ENCODE measurements around the gene TNFRSF14.
"Not testable (repeated sequence)": the region's sequence is repeated elsewhere in the genome, so short reads cannot be mapped to it uniquely, and the experiment has no call there.

TNFRSF14 gene

DNA sequence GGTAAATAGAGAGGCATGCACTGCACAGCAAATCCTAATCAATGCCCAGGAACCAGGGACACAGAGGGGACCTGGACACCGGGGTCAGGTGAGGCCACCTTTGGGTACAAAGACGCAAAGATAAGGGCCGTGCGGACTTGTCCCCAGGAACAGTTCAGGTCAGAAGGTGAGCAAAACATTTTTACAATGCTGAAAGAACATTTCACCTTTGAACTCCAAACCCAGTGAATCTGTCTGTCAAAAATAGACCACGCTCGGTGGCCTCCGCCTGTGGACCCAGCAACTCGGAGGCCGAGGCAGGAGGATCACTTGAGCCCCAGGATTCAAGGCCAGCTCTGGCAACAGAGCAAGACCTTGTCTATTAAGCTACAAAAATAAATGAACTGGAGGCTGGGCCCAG, 15.2 kb downstream of the TNFRSF14 start:
- H3K36me3 ChIP-seq (ENCODE audit: control insufficient read depth, insufficient read depth, low read length) = no peaks in the 10 kb centered on the region
- H3K9ac ChIP-seq (ENCODE audit: low read length) = no peak overlapping the region
- no peak overlapping the region for H3K4me3 ChIP-seq (ENCODE audit: low read length)
- no peaks in the 10 kb centered on the region for H3K4me1 ChIP-seq (ENCODE audit: control insufficient read depth, insufficient read depth, low read length)
- no peak overlapping the region for H3K27ac ChIP-seq (ENCODE audit: low read depth, low read length)
- no peaks in the 10 kb centered on the region for H3K27me3 ChIP-seq (ENCODE audit: control insufficient read depth, insufficient read depth, low read length)

DNA sequence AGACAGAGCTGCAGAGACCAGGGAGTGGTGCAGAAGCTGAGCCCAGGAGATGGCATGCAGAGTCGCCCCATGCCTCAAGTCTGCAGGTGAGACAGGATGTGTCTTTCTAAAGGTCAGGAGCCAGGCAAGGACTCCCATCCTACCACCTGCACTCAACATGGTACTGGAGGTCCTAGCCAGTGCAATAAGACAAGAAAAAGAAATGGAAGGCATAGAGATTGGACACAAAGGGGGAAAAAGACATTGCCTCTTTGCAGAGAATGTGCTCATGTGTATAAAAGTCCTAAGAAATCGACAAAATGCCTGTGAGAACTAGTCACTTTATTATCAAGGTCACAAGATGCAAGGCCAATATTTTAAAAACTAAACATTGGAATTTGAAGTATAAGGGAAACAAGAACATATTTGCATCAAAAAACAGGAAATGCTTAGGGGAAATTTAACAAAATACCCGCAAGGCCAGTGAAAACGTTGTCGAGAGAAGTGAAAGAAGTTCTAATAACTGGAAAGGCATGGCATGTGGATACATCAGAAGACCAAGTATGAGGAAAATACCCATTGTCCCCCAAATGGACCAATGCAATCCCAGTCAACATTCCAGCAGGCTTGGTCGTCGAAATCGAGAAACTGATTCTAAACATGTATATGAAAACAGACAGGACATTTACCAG, 17.2 kb downstream of the TNFRSF14 start:
- no peak overlapping the region for H3K27ac ChIP-seq (ENCODE audit: low read depth, low read length)
- no peak overlapping the region for H3K9ac ChIP-seq (ENCODE audit: low read length)
- H3K27me3 ChIP-seq (ENCODE audit: control insufficient read depth, insufficient read depth, low read length) = no peaks in the 10 kb centered on the region
- no peak overlapping the region for H3K4me3 ChIP-seq (ENCODE audit: low read length)
- H3K36me3 ChIP-seq (ENCODE audit: control insufficient read depth, insufficient read depth, low read length) = no peaks in the 10 kb centered on the region
- no peaks in the 10 kb centered on the region for H3K4me1 ChIP-seq (ENCODE audit: control insufficient read depth, insufficient read depth, low read length)

DNA sequence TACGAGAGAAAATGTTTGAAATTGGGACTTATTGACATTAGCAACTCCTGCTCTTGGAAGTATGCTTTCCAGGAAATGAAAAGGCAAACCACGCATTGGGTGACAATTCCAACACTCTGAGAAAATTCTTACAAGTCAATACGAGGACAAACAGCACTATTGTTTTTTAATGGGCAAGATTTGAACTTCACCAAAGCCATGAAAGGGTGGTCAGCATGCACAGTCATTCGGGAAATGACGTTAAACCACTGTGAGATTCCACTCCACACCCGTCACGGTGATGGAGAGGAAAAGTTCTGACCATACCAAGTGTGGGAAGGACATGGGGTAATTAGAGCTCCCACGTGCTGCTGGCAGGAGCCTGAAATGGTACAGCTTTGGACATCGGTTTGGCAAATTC, 18.2 kb downstream of the TNFRSF14 start:
- Histone ChIP-seq H3K27me3 (ENCODE audit: control insufficient read depth, insufficient read depth, low read length) (no peaks in the 10 kb centered on the region), H3K9ac (ENCODE audit: low read length) (no peak overlapping the region), H3K4me1 (ENCODE audit: control insufficient read depth, insufficient read depth, low read length) (no peaks in the 10 kb centered on the region), H3K4me3 (ENCODE audit: low read length) (no peak overlapping the region), H3K36me3 (ENCODE audit: control insufficient read depth, insufficient read depth, low read length) (no peaks in the 10 kb centered on the region), H3K27ac (ENCODE audit: low read depth, low read length) (no peak overlapping the region)

DNA sequence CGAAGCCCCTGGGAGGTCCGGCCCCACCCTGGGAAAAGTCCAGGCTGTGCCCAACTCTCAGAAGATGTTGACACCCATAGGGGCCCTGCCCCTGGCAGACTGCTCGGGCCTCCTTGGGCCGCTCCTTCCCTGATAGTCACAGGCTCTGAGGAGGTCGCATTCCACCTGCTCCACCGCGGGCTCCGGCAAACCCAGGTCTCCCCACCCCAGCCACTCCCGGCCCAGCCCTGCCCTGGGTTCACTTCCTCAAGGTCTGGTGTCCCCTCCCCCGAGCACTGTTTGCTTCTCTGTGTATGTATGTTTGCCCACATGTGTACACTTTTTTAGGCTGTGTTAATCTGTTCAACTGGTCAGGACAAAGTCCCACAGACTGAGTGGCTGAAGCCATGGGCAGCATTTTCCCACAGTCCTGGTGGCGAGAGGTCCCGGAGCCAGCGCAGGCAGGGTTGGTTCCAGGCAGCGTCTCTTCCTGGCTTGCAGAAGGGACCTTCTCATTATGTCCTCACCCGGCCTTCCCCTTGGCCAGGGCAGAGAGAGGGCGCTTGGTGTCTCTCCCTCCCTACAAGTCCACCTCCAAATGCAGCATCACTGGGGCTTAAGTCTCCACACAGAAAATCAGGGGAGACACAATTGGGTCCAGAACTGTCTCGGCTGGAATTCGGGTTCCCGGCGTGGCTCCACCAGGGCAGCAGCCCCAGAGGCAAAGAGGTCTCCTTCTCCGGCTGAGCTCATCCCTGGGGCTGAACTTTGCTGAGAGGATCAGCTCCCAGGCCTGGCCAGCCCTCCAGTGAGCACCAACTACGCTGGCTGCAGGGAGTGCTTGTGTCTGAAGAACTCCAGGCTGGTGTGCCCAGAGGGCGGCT, 19.9 kb downstream of the TNFRSF14 start:
- Histone ChIP-seq H3K27ac (ENCODE audit: low read depth, low read length) (no peak overlapping the region), H3K36me3 (ENCODE audit: control insufficient read depth, insufficient read depth, low read length) (no peaks in the 10 kb centered on the region), H3K4me3 (ENCODE audit: low read length) (peak overlapping the region; percentile 24), H3K27me3 (ENCODE audit: control insufficient read depth, insufficient read depth, low read length) (no peaks in the 10 kb centered on the region), H3K9ac (ENCODE audit: low read length) (peak overlapping the region; percentile 57), H3K4me1 (ENCODE audit: control insufficient read depth, insufficient read depth, low read length) (no peaks in the 10 kb centered on the region)

DNA sequence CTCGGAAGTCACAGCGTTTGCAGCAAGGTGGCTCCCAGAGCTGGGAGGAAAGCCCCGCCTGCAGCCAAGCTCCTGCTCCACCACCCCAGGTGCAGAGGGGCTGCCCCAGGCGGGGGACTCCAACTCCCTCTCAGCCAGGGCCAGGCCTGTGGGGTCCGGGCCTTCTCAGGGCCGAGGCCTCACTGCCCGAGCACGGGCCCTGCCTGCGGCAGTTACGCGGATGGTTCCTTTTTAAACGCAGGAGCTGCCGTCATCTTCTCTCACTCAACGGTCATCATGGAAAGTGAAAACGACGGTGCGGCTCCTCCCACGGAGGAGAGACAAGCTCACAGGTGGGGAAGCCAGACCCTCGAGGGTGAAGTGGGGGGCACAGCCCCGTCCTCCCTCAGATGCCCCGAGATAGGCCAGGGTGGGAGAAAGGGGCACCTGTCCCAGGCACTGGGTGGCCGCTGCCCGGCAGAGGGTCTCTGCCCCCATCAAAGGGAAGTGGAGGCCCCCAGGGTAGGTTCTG, 21.4 kb downstream of the TNFRSF14 start:
- H3K27me3 ChIP-seq (ENCODE audit: control insufficient read depth, insufficient read depth, low read length); H3K4me1 ChIP-seq (ENCODE audit: control insufficient read depth, insufficient read depth, low read length); H3K36me3 ChIP-seq (ENCODE audit: control insufficient read depth, insufficient read depth, low read length): not testable (repeated sequence)
- H3K9ac ChIP-seq (ENCODE audit: low read length) = peak overlapping the region; percentile 8
- H3K27ac ChIP-seq (ENCODE audit: low read depth, low read length) = peak overlapping the region; percentile 33
- peak overlapping the region; percentile 5 for H3K4me3 ChIP-seq (ENCODE audit: low read length)

DNA sequence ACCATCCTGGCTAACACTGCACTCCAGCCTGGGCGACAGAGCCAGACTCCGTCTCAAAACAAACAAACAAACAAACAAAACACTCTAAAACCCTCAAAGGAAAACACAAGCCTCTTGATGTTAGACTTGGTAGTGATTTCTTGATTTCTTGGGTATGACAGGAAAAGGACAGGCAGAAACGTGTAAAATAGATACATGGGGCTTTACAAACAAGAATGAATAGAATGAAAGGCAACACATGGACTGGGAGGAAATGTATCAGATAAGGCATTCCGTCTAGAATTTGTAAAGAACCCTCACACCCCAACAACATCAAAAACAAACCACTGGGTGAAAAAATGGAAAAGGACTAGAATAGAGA, 22.6 kb downstream of the TNFRSF14 start:
- H3K27me3 ChIP-seq (ENCODE audit: control insufficient read depth, insufficient read depth, low read length) = no peaks in the 10 kb centered on the region
- H3K36me3 ChIP-seq (ENCODE audit: control insufficient read depth, insufficient read depth, low read length) = no peaks in the 10 kb centered on the region
- H3K27ac ChIP-seq (ENCODE audit: low read depth, low read length) = no peak overlapping the region
- H3K4me1 ChIP-seq (ENCODE audit: control insufficient read depth, insufficient read depth, low read length) = no peaks in the 10 kb centered on the region
- H3K4me3 ChIP-seq (ENCODE audit: low read length) = no peak overlapping the region
- no peak overlapping the region for H3K9ac ChIP-seq (ENCODE audit: low read length)

DNA sequence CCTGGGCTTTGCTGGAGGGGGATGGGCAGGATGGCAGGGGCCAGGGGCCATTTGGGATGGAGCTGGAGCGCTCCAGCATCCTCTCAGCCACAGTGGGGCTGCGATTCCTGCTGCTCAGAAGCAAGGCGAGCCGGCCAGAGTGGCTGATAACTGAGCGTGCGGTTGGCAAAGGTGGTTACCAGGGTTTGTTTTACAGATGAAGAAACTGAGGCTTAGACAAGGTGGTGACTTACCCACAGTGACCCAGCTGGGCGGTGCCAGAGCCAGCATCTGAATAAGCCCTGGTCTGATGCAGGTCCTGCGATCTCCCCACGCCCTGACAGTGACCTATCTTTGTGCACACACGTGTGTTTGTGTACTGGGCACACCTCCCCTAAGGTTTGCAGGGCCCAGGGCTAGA, 24.5 kb downstream of the TNFRSF14 start:
- Histone ChIP-seq H3K36me3 (ENCODE audit: control insufficient read depth, insufficient read depth, low read length) (no peaks in the 10 kb centered on the region), H3K27me3 (ENCODE audit: control insufficient read depth, insufficient read depth, low read length) (no peaks in the 10 kb centered on the region), H3K9ac (ENCODE audit: low read length) (no peak overlapping the region), H3K4me1 (ENCODE audit: control insufficient read depth, insufficient read depth, low read length) (no peaks in the 10 kb centered on the region), H3K27ac (ENCODE audit: low read depth, low read length) (no peak overlapping the region), H3K4me3 (ENCODE audit: low read length) (no peak overlapping the region)

DNA sequence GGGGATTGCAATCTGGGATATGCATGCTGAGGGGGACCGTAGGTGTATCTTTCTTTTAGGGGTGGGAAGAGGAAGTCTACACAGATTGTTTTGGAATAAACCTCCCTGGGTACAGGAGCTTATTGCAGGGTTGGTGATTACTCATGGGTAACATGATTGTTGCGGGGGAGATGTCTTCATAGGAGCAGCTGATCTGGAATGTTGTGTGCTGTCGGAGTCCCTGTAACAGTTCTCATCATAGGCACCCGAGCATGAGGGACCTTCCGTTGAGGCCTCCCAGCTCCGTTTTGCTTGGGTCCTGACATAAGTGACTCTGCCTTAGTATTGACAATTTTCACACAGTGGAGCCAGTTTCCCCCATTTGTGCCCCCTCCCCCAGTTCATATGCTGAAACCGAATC, 26.2 kb downstream of the TNFRSF14 start:
- Histone ChIP-seq H3K36me3 (ENCODE audit: control insufficient read depth, insufficient read depth, low read length) (no peaks in the 10 kb centered on the region), H3K4me3 (ENCODE audit: low read length) (no peak overlapping the region), H3K4me1 (ENCODE audit: control insufficient read depth, insufficient read depth, low read length) (no peaks in the 10 kb centered on the region), H3K27me3 (ENCODE audit: control insufficient read depth, insufficient read depth, low read length) (no peaks in the 10 kb centered on the region), H3K9ac (ENCODE audit: low read length) (no peak overlapping the region), H3K27ac (ENCODE audit: low read depth, low read length) (no peak overlapping the region)

DNA sequence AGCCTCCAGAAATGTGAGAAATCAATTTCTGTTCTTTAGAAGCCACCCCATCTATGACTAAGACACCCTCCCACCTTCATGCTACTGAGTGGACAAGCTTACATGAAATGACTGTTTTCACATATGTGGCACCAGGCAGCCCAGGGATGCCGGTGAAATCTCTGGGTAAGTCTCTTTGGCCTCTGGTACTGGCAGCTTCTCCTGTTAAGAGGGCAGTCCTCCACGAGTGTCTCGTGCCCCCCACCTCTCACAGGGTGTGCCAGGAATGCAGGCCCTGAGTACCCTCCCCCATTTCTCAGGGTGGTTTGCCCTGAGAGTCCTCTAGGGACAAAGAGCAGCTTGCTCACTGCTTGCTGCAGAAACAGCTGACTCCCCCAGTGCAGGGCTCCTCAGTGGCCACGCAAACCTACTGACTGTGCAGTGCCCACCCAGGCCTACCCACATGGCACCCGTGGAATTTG, 27.2 kb downstream of the TNFRSF14 start:
- H3K4me1 ChIP-seq (ENCODE audit: control insufficient read depth, insufficient read depth, low read length) = no peaks in the 10 kb centered on the region
- H3K4me3 ChIP-seq (ENCODE audit: low read length) = no peak overlapping the region
- H3K36me3 ChIP-seq (ENCODE audit: control insufficient read depth, insufficient read depth, low read length) = no peaks in the 10 kb centered on the region
- no peak overlapping the region for H3K9ac ChIP-seq (ENCODE audit: low read length)
- H3K27me3 ChIP-seq (ENCODE audit: control insufficient read depth, insufficient read depth, low read length) = no peaks in the 10 kb centered on the region
- no peak overlapping the region for H3K27ac ChIP-seq (ENCODE audit: low read depth, low read length)

DNA sequence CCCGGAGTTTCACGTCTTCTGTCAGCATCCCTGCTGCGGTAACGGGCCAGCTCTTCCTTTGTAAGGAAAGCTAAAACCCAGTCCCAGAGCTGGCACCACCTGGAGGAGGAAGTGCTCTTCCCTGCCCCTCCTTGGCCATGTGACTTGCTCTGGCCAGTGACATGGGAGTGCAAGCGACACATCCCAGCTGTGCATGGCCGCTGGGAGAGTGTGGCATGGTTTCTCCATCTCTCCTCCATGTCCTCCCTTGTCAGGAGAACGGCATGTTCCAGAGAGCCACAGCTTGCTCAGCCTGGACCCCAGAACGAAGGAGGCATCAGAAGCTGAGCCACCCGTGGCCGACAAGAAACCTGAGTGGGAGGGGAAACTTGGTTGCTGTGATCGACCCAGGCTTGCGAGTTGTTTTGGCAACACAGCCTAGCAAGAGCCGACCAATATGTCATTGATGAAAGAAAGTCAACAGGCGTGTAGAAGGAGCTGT, 27.7 kb downstream of the TNFRSF14 start:
- no peak overlapping the region for H3K4me3 ChIP-seq (ENCODE audit: low read length)

DNA sequence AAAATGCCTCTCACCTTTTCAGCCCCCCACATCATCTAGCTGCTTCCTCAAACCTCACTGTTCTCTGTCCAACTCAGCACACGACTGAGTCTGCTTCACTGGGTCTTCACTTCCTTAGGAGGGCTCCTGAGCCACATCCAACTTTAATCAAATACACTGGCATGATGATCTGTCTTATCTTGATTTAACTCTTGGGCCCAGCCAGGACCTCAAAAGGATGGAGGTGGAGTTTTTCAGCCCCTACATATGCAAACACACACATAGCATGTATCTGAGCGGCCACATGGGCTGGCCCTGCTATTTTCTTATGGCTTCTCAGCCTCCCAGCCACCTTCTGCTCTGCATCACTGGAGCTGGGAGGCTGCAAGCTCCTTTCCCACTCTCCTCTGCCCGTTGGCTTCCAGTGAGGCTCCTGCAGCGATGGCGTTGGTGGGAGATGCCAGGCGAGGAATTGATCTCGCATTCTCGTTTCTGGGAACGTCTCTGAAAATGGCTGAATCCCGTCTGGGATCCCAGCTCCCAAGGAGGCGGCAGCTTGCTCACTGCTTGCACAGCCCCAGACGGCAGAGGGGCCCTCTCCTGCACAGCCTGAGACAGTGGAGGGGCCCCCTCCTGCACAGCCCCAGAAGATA, 28.6 kb downstream of the TNFRSF14 start:
- no peak overlapping the region for H3K9ac ChIP-seq (ENCODE audit: low read length)

More for the DNA sequence above, 27.7 kb downstream of the TNFRSF14 start:
- Histone ChIP-seq H3K4me1 (ENCODE audit: control insufficient read depth, insufficient read depth, low read length) (no peaks in the 10 kb centered on the region), H3K27ac (ENCODE audit: low read depth, low read length) (no peak overlapping the region), H3K27me3 (ENCODE audit: control insufficient read depth, insufficient read depth, low read length) (no peaks in the 10 kb centered on the region), H3K9ac (ENCODE audit: low read length) (no peak overlapping the region), H3K36me3 (ENCODE audit: control insufficient read depth, insufficient read depth, low read length) (no peaks in the 10 kb centered on the region)

DNA sequence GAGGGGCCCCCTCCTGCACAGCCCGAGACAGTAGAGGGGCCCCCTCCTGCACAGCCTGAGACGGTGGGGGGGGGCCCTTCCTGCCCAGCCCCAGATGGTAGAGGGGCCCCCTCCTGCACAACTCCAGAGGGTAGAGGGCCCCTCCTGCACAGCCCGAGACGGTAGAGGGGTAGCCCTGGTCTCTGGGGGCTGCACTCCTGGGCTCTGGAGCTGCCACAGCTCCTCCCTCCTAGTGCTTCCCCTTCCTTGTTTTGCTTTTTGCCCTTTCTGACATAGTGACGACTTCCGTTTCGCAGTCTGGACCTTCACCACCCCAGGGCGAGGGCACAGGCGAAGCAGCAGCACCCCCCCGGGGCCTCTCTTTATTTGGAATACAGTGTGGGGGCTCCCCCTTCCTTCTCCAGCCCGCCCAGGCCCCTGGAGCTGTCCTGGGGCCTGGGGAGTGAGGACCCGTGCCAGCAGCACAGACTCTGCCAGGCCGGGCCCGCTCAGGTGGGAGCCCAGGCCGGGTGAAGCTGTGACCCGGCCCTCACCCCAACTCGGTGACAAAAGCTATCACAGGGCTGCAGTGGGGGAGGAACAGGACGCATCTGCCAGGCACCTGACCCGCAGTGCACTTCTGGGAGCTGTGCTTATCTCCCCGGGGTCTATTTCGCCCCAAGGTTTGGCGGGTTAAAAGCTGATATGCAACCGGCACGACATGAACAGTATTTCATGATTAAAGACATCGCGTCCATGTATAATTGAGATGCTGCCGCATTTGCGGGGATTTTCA, 29.3 kb downstream of the TNFRSF14 start:
- H3K27ac ChIP-seq (ENCODE audit: low read depth, low read length) = peak overlapping the region; percentile 95
- peaks cover 3% of the 10 kb centered on the region for H3K36me3 ChIP-seq (ENCODE audit: control insufficient read depth, insufficient read depth, low read length)
- H3K4me3 ChIP-seq (ENCODE audit: low read length) = peak overlapping the region; percentile 81
- no peaks in the 10 kb centered on the region for H3K4me1 ChIP-seq (ENCODE audit: control insufficient read depth, insufficient read depth, low read length)
- peak overlapping the region; percentile 69 for H3K9ac ChIP-seq (ENCODE audit: low read length)
- no peaks in the 10 kb centered on the region for H3K27me3 ChIP-seq (ENCODE audit: control insufficient read depth, insufficient read depth, low read length)

More for the DNA sequence above, 28.6 kb downstream of the TNFRSF14 start:
- H3K4me3 ChIP-seq (ENCODE audit: low read length) = peak overlapping the region; percentile 81
- H3K27me3 ChIP-seq (ENCODE audit: control insufficient read depth, insufficient read depth, low read length) = no peaks in the 10 kb centered on the region
- H3K36me3 ChIP-seq (ENCODE audit: control insufficient read depth, insufficient read depth, low read length) = peaks cover 3% of the 10 kb centered on the region
- H3K4me1 ChIP-seq (ENCODE audit: control insufficient read depth, insufficient read depth, low read length) = no peaks in the 10 kb centered on the region
- peak overlapping the region; percentile 95 for H3K27ac ChIP-seq (ENCODE audit: low read depth, low read length)
